Lower leg skin (tissue), 3 donors: ENCODE results near the gene PLEKHA8.

Experiments
- POLR2A ChIP-seq, 2 donors: fragments of 450-650 bp; IDR thresholded peaks; one replicate each; pipeline ENCODE4 v1.6.1; 2016 to 2017; ENCODE audit warnings: antibody characterized with exemption in 2 of 2, mild to moderate bottlenecking in 1 of 2, moderate library complexity in 1 of 2
- TF ChIP-seq, protein P1 (sequence below), 3 donors: fragments of 450-650 bp; IDR thresholded peaks; one replicate each; pipeline ENCODE4 v1.5.1; 2016; ENCODE audit warnings: antibody characterized with exemption in 3 of 3, mild to moderate bottlenecking in 3 of 3, moderate library complexity in 2 of 3

DNA sequence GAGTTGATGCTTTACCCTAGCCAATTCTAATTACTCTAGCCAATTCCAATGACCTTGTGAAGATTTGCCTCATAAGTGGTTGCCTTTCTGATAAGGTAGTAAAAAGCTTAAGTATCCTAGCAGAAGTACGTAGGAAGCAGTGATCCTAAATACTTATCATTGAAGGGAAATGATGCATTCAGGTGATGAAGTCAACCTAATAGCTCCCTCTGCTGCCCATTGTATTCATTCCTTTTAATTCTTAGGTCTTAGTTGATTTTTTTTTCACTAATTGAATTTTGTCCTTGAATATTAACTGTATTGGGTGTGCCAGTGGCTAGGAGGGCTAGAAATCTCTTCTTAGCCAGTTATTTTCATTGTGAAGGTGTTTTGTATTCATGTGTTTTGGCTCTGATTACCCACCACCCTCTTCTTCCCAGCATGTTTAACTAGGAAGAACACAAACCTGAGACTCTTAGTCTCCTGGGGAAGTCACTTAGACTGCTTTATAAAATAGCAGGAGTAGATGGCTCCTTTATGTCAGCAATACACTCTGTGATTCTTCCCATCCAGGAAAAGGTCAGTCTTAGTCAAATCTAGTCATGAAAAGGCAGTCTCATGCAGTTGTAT is 46.3 kb downstream of the PLEKHA8 start:
- TF ChIP-seq, protein P1, sequence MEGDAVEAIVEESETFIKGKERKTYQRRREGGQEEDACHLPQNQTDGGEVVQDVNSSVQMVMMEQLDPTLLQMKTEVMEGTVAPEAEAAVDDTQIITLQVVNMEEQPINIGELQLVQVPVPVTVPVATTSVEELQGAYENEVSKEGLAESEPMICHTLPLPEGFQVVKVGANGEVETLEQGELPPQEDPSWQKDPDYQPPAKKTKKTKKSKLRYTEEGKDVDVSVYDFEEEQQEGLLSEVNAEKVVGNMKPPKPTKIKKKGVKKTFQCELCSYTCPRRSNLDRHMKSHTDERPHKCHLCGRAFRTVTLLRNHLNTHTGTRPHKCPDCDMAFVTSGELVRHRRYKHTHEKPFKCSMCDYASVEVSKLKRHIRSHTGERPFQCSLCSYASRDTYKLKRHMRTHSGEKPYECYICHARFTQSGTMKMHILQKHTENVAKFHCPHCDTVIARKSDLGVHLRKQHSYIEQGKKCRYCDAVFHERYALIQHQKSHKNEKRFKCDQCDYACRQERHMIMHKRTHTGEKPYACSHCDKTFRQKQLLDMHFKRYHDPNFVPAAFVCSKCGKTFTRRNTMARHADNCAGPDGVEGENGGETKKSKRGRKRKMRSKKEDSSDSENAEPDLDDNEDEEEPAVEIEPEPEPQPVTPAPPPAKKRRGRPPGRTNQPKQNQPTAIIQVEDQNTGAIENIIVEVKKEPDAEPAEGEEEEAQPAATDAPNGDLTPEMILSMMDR (IDR thresholded peaks at IDR 0.05) = no peak
- TF ChIP-seq POLR2A (IDR thresholded peaks at IDR 0.05) = no peak
